SU-DHL-6 (cell line): ENCODE data around the gene WWOX.

ENCODE experiments used
- EZH2phosphoT487 ChIP-seq: fragments of 200-600 bp; sonication (generic), shearing (Covaris generic); conservative IDR thresholded peaks from 2 replicates; pipeline ENCODE4 v1.6.1; 2018; ENCODE audit warnings: mild to moderate bottlenecking, antibody characterized with exemption, low read length, moderate library complexity, mixed read lengths
- TF ChIP-seq, protein P1 (sequence below): fragments of 200-600 bp; sonication (generic); IDR thresholded peaks from one replicate; pipeline ENCODE4 v1.5.1; 2017; ENCODE audit warnings: antibody characterized with exemption, mild to moderate bottlenecking, low read length, moderate library complexity; ENCODE audit not compliant: insufficient read depth, poor library complexity, severe bottlenecking

DNA sequence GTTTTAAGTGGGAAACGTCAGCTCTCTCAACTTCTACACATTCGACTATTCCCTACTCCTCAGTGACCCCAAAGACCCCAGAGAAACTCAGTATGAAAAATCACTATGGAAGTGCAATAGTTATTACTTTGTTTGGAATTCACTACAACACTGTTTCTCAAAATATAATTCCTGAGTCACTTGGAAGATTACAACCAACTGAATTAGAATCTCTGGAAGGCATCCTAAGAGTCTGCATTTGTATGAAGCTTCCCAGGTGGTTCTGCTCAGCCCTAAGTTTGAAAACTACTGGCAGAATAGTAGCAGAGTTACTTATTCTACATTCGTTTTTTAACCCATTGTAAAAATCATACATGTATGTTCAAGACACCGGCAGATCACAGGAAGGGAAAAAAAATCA lies 975.5 kb downstream of the WWOX start:
- TF ChIP-seq, protein P1, sequence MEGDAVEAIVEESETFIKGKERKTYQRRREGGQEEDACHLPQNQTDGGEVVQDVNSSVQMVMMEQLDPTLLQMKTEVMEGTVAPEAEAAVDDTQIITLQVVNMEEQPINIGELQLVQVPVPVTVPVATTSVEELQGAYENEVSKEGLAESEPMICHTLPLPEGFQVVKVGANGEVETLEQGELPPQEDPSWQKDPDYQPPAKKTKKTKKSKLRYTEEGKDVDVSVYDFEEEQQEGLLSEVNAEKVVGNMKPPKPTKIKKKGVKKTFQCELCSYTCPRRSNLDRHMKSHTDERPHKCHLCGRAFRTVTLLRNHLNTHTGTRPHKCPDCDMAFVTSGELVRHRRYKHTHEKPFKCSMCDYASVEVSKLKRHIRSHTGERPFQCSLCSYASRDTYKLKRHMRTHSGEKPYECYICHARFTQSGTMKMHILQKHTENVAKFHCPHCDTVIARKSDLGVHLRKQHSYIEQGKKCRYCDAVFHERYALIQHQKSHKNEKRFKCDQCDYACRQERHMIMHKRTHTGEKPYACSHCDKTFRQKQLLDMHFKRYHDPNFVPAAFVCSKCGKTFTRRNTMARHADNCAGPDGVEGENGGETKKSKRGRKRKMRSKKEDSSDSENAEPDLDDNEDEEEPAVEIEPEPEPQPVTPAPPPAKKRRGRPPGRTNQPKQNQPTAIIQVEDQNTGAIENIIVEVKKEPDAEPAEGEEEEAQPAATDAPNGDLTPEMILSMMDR = no peak
- no peak for TF ChIP-seq EZH2phosphoT487
